ENCODE measurements around the gene PPP1R3G.

PPP1R3G gene

GRCh38 chr6:5094327-5094726 lies 9.2 kb downstream of the PPP1R3G start:
- DNase-seq (ENCODE audit: low read depth in 2 of 2): no peak

- no peak for DNase-seq (ENCODE audit: low read depth in 2 of 2)
Observed at GRCh38 chr6:5095236-5095635, 10.1 kb downstream of the PPP1R3G start.

DNA sequence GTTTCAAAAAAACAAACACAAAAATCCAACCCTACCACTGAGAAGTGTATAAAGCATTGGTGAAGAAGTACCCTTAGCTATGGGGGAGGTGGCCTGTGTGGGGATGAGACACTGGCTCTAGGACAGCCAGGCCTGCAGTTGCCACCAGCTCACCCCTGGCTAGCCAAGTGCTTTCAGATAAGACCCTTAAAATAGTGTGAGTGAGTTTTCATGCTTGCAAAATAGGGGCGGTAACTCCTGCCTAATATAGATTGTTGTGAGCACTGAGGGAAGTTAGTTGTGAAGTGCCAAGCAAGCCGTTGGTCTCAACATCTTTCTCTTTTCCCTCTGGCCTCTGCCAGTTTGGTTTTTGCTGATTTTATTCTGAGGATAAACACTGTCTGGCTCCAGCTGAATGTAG lies 11.3 kb downstream of the PPP1R3G start:
- no peak for DNase-seq (ENCODE audit: low read depth in 2 of 2)

DNA sequence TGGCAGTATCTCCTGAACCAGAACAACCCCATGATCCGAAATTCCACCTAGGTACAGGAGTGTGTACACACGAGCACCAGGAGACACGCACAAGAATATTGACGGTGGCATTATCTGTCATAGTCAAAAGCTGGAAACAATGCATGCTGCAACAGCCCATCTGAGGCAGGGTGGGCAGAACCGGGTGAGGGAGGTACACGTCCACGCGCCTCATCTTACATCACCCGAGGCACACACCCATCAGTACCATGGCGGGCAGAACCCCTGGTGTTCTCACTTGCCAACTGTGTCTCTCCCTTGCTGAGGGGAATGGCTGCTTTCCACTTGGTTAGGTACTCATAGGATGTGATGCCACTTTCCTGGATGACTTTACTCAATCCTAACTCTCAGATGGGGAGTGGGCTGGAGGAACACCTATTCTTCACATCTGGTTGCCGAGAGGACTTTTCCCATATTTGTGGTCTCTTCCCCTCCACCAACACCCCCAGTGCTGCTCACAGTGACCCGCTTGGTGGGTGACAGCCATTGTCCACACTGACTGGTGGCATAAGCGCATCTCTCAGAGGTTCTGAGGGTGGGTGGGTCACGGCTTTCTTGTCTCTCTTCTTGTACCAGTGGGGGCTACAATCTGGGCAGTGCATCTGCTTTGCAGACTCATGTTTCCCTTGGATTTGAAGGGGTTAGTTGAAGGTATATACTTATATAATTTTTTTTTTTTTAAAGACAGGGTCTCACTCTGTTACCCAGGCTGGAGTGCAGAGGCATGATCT lies 13.5 kb downstream of the PPP1R3G start:
- no peak for DNase-seq (ENCODE audit: low read depth in 2 of 2)

DNA sequence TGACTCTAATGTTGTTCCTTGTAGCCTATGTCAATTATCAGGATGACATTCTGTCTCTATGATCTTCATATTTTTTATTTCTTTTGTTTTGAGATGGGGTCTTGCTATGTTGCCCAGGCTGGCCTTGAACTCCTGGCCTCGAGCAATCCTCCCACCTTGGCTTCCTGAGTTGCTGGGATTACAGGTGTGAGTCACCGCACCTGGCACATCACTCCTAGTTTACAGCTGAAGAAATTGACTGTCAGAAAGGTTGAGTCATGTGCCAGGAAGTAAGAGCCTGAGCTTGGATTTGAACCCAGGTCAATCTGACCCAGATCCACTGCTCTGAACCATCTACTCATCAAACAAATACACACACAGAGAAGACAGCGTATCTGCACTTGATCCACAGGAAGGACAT lies 14.4 kb downstream of the PPP1R3G start:
- no peak for DNase-seq (ENCODE audit: low read depth in 2 of 2)

DNA sequence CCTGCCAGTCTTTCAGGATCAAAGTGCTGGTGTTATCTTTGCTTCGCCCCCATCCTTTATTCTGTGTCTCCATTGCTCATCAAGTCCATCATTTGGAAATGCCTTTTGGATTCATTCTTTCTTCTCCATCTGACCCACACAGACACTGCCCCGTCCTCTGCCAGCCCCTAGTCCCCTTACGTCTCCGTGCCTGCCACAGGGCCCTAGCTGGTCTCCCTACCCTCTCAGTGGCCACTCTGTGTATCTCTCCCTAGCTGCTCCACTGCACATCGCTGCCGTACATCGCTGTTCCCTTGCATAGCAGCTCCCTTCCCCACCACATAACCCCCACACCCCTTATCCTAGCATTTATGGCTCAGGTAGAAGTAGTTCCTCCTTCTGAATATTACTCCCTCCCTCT lies 15.7 kb downstream of the PPP1R3G start:
- no peak for DNase-seq (ENCODE audit: low read depth in 2 of 2)

DNA sequence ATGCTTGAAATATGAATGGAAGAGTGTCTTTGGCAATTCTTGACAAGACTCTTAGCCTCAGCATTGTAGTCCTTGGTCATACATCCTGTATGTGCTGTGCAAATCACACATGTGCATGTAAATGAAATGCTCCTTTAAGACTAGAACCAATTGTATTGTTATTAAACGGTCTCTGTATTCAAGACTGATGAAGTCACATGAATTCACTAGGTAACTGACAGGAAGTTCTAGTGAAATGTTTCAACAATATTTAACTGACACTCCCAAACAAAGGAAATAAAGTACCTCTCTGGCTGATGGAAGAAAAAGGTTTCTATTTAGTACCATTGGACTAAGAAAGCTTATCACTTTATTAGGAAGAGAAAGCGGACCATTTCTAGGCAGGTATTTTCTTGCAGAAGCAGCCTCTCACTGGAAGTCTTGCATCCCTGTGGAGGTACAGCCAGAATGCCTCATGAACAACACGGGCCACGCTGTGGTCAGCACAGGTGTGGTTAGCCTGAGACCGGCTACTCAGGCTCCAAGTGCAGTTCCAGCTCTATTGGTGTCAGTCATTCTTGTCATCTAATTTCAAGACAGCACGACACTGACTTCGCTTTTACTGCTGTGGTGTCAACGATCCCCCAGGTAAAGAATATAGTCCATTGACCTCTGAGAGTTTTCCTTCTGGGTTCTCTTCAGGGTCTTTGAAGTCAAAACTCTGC lies 17.3 kb downstream of the PPP1R3G start:
- DNase-seq (ENCODE audit: low read depth in 2 of 2): no peak

DNA sequence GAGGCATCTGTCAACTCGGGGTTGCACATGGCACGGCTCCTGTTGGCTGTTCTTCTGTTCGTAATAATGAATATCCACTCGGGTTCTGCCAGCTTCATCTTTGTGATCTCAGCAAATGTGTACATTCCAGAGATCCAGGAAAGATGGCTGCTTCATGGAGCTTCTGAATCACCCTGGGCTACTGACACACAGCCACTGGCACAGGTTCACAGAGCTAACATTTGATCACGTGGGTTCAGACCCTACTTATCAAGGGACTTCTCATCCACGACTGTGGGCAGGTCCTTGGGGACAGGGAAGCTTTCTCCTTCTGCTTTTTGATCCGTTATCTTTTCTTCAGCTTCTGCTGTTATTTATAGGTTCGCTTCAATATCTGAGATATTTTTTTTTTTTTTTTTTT lies 18.1 kb downstream of the PPP1R3G start:
- DNase-seq (ENCODE audit: low read depth in 2 of 2): no peak

GRCh38 chr6:5104667-5105066 lies 19.5 kb downstream of the PPP1R3G start:
- DNase-seq (ENCODE audit: low read depth in 2 of 2): no peak

- DNase-seq (ENCODE audit: low read depth in 2 of 2): no peak
Observed at GRCh38 chr6:5105146-5105545, 20.0 kb downstream of the PPP1R3G start.

DNA sequence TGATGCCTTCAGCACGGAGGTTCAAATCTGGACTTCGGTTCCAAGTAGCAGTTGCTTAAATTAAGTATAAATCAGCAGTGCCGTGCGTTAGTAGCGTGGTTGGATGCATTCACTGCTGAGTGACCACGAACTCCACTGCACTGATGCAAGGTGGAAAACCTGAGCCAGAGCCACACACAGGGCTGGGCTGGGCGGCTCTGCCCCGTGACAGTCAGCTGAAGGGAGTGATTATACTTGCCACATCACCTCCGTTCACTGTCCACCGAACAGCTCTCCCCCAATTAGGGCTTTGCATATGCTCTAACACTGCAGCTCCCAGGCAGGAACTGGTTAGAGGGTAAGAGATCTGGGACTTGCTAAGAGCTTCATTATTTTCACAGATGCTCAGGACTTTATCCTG lies 22.2 kb downstream of the PPP1R3G start:
- no peak for DNase-seq (ENCODE audit: low read depth in 2 of 2)

DNA sequence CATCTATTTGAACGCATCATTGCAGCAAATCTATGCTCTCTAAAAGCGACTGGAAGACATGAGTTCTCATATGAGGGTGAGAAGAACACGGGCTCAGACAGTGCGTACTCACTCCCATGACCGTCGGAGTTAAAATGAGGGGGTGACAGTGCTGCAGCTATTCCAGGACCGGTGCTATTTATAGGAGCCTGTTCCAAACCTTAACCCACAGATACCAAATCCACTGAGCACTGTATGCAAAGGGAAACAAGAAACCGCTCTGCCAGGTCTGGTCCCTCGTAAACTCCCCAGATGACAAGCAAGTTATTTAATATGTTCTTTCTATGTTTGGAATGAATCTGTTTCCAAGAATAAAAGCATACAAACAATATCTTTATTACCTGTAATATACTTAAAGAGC lies 22.9 kb downstream of the PPP1R3G start:
- DNase-seq (ENCODE audit: low read depth in 2 of 2): no peak

GRCh38 chr6:5108536-5109150 lies 23.5 kb downstream of the PPP1R3G start:
- DNase-seq (ENCODE audit: low read depth in 2 of 2): no peak

- DNase-seq (ENCODE audit: low read depth in 2 of 2): no peak
Observed at GRCh38 chr6:5109436-5109835, 24.3 kb downstream of the PPP1R3G start.

DNA sequence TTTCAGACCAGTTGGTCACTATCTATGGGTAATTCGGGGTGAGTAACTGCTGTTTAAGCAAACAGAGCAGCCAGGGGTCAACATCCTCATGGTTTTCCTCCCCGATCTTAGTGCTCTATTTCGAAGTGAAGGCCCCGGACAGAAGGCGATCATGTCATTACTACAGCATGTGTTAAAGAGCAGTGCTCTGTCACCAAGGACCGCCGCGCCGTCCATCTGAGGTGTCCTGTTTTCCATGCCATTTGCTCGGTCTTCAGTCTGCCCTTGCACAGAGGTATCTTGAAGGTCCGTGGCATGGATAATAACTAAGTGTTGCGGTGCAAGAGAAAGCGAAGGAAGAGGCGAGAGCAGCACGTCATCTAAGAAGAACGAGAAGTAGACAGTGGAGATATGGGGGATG lies 25.1 kb downstream of the PPP1R3G start:
- DNase-seq (ENCODE audit: low read depth in 2 of 2): no peak

DNA sequence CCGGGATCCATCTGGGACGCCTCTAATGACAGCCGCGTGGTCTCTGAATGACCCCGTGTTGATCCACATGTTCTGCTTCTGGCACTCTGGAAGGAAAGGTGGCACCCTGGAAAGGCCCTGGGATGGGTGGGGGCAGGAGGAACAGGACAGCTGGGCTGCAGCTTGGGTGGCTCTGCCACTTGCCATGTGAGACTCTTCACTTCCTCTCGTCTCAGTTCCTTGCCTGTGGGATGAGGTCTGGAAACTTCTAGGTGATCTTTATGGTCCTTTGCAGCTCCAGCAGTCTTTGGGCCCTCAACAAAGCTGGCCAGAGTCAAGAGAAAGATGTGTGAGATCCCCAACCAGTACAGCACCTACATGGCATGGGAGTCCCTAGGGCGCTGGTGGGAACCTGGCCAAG lies 26.5 kb downstream of the PPP1R3G start:
- DNase-seq (ENCODE audit: low read depth in 2 of 2): no peak

GRCh38 chr6:5112066-5112799 lies 27.1 kb downstream of the PPP1R3G start:
- no peak for DNase-seq (ENCODE audit: low read depth in 2 of 2)

DNA sequence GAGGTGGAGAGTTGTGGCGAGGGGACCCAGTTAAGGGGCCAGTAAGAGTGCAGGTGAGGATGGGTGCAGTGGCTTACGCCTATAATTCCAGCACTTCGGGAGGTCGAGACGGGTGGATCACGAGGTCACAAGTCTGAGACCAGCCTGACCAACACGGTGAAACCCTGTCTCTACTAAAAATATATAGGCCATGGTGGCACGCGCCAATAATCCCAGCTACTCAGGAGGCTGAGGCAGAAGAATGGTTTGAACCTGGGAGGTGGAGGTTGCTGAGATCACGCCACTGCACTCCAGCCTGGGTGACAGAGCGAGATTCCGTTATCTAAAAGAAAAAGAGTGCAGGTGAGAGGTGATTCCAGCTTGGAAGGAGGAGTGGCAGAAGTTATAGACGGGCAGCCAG lies 28.0 kb downstream of the PPP1R3G start:
- DNase-seq (ENCODE audit: low read depth in 2 of 2): no peak

DNA sequence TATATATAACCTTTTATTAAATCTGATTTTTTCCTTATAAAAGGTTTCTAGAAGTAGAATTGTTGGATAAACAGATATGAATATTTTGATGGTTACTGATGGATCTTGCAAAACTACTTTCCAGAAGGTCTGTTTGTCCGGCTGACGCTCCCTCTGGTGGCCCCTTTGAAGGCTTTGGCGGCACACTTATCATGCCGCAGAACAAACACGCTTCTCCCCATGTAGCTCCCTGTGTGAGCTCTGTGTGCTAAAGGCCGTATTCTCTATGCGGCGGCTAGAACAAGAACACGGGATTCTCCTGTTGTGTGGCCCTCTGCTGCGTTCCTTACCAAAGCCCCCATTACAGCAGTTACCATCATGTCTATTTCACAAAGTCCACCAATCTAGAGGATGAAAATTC lies 30.0 kb downstream of the PPP1R3G start:
- DNase-seq (ENCODE audit: low read depth in 2 of 2): no peak

GRCh38 chr6:5116243-5116991 lies 31.3 kb downstream of the PPP1R3G start:
- DNase-seq (ENCODE audit: low read depth in 2 of 2): no peak

DNA sequence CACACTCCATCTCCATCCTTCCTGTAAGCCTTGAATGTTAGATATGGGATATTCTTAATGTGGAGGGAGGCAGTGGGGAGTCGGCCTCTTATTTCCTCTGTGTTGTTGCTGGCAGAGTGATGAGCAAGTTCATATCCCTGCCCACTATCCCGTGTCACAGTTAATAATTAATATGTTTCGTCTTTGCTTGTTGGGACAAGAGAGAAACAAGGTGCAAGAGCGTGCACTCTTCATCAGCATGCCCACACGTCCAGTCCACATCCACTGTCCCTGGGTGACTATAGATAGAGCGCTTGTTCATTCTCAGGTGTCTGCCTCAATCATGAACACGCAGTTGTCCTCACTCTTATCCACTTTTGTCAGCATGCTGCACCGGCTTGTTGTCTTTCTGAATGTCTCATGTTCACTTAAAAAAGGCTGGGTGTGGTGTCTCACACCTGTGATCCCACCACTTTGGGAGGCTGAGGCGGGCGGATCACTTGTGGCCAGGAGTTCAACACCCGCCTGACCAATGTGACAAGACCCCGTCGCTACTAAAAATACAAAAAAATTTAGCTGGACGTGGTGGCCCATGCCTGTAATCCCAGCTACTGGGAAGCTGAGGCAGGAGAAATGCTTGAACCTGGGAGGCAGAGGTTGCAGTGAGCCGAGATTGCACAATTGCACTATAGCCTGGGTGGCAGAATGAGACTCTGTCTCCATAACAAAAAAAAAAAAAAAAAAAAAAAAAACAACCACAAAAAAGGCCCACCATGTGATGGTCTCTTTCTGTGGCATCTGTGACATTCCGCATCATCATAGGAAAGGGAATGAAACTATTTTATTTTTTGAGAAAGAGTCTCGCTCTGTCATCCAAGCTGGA lies 34.2 kb downstream of the PPP1R3G start:
- no peak for DNase-seq (ENCODE audit: low read depth in 2 of 2)

Data from stimulated activated CD4-positive, alpha-beta T cell treated with anti-CD3 and anti-CD28 coated beads, Interleukin-1b, Interleukin-23, amount 100 ng/mL, for 1 hour (primary cell).